GM19023 (cell line): ENCODE data around the gene RNF208.

Source experiments
- ATAC-seq: cut with Tn5 transposase; IDR thresholded peaks from one replicate; pipeline ENCODE4 v1.9.1; 2021; ENCODE audit warnings: mild to moderate bottlenecking, moderate library complexity; ENCODE audit not compliant: unreplicated experiment

RNF208 gene

GRCh38 chr9:137215196-137215986, 6.6 kb downstream of the RNF208 start:
- ATAC-seq = no peak

GRCh38 chr9:137214620-137215019, 7.4 kb downstream of the RNF208 start:
- ATAC-seq = no peak

- no peak for ATAC-seq
Measured at GRCh38 chr9:137213160-137214060, 8.6 kb downstream of the RNF208 start.

- ATAC-seq = no peak
Measured at GRCh38 chr9:137212520-137212919, 9.5 kb downstream of the RNF208 start.

- ATAC-seq = no peak
Measured at GRCh38 chr9:137211532-137211931, 10.5 kb downstream of the RNF208 start.

- no peak for ATAC-seq
Measured at GRCh38 chr9:137206602-137207001, 15.4 kb downstream of the RNF208 start.

- ATAC-seq = peak; percentile 44
Measured at GRCh38 chr9:137205126-137206069, 16.6 kb downstream of the RNF208 start, which contains the start of the genes NDOR1 and TMEM203. Gene NDOR1 (plus strand): TSS chr9:137205700. CDS start chr9:137205778, 78 bp downstream. Gene TMEM203 (minus strand): TSS chr9:137205648. CDS start chr9:137205414, 234 bp downstream.

- no peak for ATAC-seq
Measured at GRCh38 chr9:137204731-137205125, 17.3 kb downstream of the RNF208 start.

- no peak for ATAC-seq
Measured at GRCh38 chr9:137202966-137203365, 19.1 kb downstream of the RNF208 start.

- no peak for ATAC-seq
Measured at GRCh38 chr9:137201205-137201868, 20.7 kb downstream of the RNF208 start.

GRCh38 chr9:137200311-137201204, 21.5 kb downstream of the RNF208 start, which contains the start of gene TPRN:
Gene TPRN (minus strand): TSS chr9:137200741. CDS start chr9:137200711, 30 bp downstream.
- peak; percentile 87 for ATAC-seq

GRCh38 chr9:137199411-137200121, 22.5 kb downstream of the RNF208 start:
- ATAC-seq = no peak

- no peak for ATAC-seq
Measured at GRCh38 chr9:137198902-137199283, 23.1 kb downstream of the RNF208 start.

- ATAC-seq = no peak
Measured at GRCh38 chr9:137198051-137198901, 23.8 kb downstream of the RNF208 start.

GRCh38 chr9:137195525-137196220, 26.4 kb downstream of the RNF208 start:
- ATAC-seq = no peak

GRCh38 chr9:137194909-137195308, 27.1 kb downstream of the RNF208 start:
- no peak for ATAC-seq

GRCh38 chr9:137194388-137194787, 27.7 kb downstream of the RNF208 start:
- no peak for ATAC-seq
